ENCODE data around the gene RAB25.

DNA sequence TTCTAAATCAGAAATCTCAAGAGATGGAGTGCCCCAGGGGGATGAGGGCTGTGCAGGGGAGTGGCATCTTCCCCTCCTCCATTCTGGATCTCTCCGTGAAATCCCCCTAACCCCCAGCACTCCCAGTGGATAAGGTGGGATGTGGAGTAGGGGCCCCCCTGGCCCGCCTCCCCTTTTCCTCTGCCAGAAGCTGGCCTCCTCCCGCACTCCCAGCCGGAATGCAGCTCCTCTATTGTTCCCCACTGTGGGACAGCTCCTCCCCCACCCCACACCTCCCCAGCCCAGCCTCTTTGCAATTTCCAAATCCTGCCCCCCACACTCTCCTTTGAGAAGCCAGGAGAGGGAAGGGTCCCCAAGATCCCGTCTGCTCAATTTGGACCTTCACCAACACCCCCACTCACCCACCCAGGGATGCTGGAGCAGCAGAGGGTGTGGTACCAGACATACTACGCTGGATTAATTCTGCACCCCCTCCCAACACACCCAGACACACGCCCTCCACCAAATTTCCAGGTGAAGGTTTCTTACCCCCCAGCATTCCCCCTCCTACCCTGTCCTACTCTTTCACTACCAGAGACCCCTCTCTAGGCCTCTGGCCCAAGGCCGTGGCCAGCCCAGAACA, 19.4 kb downstream of the RAB25 start:
- TF ChIP-seq, protein P1, sequence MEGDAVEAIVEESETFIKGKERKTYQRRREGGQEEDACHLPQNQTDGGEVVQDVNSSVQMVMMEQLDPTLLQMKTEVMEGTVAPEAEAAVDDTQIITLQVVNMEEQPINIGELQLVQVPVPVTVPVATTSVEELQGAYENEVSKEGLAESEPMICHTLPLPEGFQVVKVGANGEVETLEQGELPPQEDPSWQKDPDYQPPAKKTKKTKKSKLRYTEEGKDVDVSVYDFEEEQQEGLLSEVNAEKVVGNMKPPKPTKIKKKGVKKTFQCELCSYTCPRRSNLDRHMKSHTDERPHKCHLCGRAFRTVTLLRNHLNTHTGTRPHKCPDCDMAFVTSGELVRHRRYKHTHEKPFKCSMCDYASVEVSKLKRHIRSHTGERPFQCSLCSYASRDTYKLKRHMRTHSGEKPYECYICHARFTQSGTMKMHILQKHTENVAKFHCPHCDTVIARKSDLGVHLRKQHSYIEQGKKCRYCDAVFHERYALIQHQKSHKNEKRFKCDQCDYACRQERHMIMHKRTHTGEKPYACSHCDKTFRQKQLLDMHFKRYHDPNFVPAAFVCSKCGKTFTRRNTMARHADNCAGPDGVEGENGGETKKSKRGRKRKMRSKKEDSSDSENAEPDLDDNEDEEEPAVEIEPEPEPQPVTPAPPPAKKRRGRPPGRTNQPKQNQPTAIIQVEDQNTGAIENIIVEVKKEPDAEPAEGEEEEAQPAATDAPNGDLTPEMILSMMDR (IDR thresholded peaks at IDR 0.05) = no peak
- no peak for TF ChIP-seq ZFX (IDR thresholded peaks at IDR 0.05; ENCODE audit: borderline replicate concordance)

Data from 22Rv1 (cell line).